Uterus (tissue), 2 donors: ENCODE measurements around the gene DNMT3A.

Experiments
- POLR2A ChIP-seq, 2 donors: fragments of 450-650 bp; IDR thresholded peaks; one replicate each; pipeline ENCODE4 v1.6.1; 2016; ENCODE audit warnings: antibody characterized with exemption in 2 of 2, mild to moderate bottlenecking in 1 of 2, moderate library complexity in 1 of 2
- TF ChIP-seq, protein P1 (sequence below), 4 experiments: fragments of 200-600 bp in 2 of 4; fragments of 450-650 bp in 2 of 4; sonication (generic) in 2 of 4; IDR thresholded peaks; one replicate each; pipeline ENCODE4 v1.5.1; 2016 to 2019; ENCODE audit warnings: antibody characterized with exemption in 4 of 4, mild to moderate bottlenecking in 2 of 4, moderate library complexity in 1 of 4

- TF ChIP-seq, protein P1, sequence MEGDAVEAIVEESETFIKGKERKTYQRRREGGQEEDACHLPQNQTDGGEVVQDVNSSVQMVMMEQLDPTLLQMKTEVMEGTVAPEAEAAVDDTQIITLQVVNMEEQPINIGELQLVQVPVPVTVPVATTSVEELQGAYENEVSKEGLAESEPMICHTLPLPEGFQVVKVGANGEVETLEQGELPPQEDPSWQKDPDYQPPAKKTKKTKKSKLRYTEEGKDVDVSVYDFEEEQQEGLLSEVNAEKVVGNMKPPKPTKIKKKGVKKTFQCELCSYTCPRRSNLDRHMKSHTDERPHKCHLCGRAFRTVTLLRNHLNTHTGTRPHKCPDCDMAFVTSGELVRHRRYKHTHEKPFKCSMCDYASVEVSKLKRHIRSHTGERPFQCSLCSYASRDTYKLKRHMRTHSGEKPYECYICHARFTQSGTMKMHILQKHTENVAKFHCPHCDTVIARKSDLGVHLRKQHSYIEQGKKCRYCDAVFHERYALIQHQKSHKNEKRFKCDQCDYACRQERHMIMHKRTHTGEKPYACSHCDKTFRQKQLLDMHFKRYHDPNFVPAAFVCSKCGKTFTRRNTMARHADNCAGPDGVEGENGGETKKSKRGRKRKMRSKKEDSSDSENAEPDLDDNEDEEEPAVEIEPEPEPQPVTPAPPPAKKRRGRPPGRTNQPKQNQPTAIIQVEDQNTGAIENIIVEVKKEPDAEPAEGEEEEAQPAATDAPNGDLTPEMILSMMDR (IDR thresholded peaks at IDR 0.05), result no peak
- no peak for TF ChIP-seq POLR2A (IDR thresholded peaks at IDR 0.05)
Observed at GRCh38 chr2:25251071-25251421, 90.7 kb downstream of the DNMT3A start.
